HG03280 (cell line): Measurements from ENCODE around the gene TEAD1.
"Not testable (repeated sequence)": the region's sequence is repeated elsewhere in the genome, so short reads cannot be mapped to it uniquely, and the experiment has no call there.

Experiments used
- ATAC-seq: cut with Tn5 transposase; IDR thresholded peaks from one replicate; pipeline ENCODE4 v1.9.1; 2021; ENCODE audit warnings: mild to moderate bottlenecking, moderate library complexity; ENCODE audit not compliant: unreplicated experiment

The TEAD1 gene

DNA sequence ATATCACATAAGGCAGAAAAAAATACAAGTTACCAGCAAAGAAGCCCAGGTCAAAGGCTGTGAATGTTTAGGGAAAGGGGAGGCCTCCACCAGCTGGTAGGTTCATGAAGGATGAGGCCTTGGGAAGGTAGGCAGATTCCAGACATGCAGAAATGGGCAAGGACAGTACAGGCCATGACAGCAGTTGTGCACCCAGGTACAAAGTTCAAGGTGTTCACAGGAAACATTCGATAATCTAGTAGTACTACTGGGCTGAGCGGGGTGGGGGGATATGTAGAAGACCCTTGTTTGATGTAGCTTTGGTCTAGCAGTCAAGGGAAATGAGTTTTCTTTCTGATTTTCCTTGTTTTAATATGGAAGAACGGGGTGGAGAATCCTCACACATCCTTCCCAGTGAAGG, 182.1 kb downstream of the TEAD1 start:
- no peak for ATAC-seq

DNA sequence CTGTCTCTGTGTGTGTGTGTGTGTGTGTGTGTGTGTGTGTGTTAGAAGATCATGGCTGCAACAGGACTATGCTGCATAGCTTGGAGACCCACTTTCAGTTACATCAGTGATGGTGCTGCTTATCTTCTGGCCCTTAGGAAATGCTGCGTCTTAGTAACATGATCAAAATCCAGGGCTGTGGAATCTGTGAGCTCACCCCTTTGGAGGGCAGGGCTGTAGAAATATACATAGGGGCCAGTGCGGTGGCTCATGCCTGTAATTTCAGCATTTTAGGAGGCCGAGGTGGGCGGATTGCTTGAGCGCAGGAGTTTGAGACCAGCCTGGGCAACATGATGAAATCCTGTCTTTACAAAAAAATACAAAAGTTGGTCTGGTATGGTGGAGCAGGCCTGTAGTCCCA, 183.4 kb downstream of the TEAD1 start:
- ATAC-seq, result no peak

GRCh38 chr11:12859872-12860657, 185.8 kb downstream of the TEAD1 start:
- ATAC-seq, result no peak

GRCh38 chr11:12860827-12861226, 186.6 kb downstream of the TEAD1 start:
- no peak for ATAC-seq

GRCh38 chr11:12862696-12863469, 188.7 kb downstream of the TEAD1 start:
- no peak for ATAC-seq

DNA sequence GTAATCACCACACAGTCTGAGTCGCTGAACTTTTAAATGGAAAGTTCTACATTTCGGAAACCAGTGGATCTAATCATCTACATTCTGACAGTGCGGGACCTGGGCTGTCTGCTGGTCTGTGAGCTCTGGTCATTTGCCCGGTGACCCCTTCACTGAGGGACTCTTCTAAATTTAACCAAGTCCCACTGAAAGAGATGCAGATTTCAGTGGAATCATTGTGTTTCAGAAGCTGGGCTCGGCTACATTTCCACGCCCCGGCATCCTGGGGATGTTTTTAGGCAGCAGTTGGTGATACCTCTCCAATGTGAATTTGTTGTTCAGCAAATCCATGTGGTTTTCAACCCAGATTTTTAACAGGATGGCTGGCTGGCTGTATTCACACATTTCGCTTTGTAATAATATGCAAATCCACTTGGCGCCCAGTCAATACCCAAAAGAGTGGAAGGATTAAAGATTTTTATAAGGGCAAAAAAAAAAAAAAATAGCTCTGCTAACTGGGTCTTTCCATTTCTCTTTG, 189.4 kb downstream of the TEAD1 start:
- ATAC-seq, result no peak

GRCh38 chr11:12864316-12865156, 190.3 kb downstream of the TEAD1 start:
- no peak for ATAC-seq

GRCh38 chr11:12865863-12866595, 191.8 kb downstream of the TEAD1 start:
- ATAC-seq, result no peak

DNA sequence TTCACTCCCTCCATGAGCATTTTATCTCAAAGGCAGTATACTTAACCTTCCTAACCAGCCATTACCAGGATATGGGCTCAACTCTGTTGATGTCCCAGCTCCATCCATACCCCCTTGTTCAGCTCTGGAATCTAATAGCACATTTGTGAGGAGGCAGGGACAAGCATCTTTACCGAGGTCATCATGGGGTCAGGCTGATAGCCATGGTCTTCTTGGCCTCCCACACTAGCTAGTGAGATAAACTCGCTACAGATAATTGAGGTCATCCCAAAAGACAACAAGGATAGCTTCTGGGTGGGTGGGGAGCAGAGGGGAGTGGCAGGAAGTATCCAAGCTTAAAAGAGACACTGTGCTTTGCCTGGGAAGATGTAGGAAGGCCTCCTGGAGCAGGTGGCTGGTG, 193.3 kb downstream of the TEAD1 start:
- ATAC-seq, result no peak

GRCh38 chr11:12868315-12869073, 194.3 kb downstream of the TEAD1 start:
- no peak for ATAC-seq

DNA sequence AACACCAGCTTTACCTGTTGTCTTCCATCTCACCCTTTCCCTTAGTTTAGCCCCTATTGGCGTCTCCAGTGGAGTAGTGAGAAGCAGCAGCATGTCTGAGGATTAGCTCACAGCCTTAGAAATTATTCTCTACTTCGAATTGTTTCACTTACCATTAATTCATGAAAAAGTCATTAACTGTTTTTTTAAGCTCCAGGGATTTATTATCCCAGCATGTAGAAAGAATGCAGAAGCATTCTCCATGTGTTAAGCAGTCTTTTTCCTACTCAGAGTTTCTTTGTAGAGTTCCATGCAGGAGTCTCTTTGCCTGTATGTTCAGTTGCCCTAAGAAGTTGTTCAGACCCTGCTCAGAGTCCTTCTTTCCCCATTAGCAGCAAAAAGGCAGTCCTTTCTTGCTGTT, 197.0 kb downstream of the TEAD1 start:
- ATAC-seq, result no peak

- no peak for ATAC-seq
Observed at GRCh38 chr11:12871788-12872321, 197.6 kb downstream of the TEAD1 start.

DNA sequence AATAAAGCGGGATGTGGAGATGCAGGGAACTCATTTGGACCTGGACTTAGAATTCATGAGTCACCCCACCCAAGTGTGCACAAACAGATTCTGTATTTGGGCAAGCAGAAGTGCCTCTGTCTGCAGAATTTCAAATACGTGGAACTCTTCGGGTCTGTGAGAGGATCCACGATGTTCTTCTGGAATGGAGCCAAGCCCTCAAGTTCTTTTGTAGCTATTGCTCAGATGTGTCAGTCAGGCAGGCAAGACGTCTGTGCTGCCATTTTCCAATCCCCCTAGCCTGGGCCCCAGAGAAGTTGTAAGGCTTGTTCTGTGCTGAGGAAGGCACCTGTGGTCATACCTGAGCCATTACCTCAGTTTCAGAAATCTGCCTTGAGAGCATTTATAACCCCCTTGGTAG, 202.1 kb downstream of the TEAD1 start:
- ATAC-seq, result no peak

DNA sequence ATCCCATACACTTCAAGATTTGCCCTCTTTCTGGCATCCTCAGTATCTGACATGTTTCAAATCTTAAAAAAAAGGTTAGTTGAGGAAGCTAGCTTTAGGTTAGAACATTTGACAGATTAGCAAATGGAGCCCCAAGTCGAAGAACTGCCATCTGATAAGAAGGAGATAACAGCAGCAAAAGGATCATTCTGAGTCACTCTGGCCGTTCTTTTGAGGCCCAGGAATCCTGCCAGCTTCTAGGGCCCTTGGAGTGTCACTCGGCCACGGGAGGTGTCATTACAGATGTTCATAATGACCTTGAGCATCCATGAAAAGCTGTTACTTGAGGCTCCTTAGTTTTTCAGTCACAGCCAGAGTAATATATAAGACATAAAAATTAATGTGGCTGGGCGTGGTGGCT, 202.8 kb downstream of the TEAD1 start:
- no peak for ATAC-seq

DNA sequence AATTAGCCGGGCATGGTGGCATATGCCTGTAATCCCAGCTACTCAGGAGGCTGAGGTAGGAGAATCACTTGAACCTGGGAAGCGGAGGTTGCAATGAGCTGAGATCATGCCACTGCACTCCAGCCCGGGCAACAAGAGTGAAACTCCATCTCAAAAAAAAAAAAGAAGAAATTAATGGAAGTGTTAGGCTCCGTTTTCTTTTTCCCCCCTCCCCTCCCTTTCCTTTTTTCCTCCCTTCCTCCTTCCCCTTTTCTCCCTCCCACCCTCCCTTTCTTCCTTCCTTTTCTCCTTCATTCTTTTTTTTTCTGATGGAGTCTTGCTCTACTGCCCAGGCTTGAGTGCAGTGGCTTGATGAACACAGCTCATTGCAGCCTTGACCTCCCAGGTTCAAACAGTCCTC, 203.3 kb downstream of the TEAD1 start:
- ATAC-seq, result not testable (repeated sequence)

DNA sequence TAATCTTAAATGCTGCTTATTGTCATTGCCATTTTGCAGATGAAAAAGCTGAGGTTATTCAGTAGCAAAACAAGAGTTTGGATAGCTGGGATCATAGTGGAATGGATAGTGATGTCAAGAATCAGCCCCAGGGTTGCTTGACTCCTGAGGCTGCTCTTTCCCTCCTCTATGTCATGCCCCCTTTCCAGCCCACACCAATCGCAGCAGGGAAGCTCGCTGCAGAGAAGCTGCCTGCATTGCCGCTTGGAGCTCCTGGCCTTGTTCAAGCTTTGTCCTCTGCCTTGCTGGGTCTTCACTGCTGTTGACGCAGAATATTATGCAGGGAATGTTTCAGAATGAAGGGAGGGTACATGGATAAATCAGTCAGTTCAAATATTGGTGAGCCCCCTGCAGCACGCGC, 206.1 kb downstream of the TEAD1 start:
- no peak for ATAC-seq

GRCh38 chr11:12882670-12883069, 208.4 kb downstream of the TEAD1 start:
- ATAC-seq, result no peak

DNA sequence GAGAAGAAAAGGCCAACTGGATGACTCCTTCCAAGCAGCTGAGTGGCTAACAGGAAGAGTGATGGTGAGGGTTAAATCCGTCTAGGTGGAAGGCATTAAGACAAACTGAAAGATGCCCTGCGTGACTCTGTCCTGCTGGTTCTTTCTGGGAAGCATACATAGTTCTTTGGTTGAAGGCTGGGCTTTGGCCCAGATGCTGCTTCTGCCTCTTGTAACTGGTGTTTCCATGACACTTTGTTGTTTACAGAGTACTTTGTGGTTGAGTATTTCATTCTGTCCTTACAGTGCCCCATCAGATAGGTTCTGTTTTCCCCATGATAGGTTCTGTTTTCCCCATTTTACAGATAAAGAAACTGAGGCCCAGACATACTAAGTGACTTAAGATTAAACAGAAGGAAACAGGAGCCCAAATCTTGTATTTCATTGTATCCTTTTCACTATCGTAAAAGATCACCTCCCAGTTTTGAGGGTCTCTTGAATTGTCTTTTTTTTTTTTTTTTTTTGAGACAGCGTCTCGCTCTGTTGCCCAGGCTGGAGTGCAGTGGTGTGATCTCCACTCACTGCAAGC, 210.6 kb downstream of the TEAD1 start:
- no peak for ATAC-seq

DNA sequence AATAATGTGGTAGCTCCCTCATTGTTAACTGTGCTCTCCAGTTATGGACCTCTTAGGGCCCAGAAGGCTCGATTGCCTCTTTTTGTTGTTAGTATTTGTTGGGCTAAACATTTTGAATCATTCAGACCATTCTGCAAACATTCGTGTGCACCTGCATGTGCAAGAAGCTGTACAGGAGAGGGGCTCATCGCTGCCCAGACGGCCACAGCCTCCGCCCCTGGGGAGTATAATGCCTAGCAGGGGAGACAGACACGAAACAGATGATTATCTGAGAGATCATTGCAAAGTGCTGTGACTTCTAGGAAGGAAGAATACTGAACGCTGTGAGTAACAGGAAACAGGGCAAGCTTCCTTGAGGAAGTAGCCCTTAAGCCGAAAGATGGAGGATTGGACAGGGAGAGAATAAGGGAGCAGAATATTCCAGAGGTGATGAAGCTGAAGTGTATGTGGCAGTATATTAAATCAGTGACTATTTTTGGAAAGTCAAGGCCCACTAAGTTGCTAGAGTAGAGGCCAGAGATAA, 211.6 kb downstream of the TEAD1 start:
- ATAC-seq, result no peak
